IMR-90 (cell line): ENCODE measurements around the gene RPL12. TPM values are rescaled to one million over a fixed set of nuclear protein-coding genes. Genes with fewer than 3 reads are reported as not detected.

Experiments
- ATAC-seq: fragments of 200-7000 bp; cut with Tn5 transposase; 2 replicates; pipeline ENCODE4 v1.9.1; 2020; ENCODE audit warnings: low read depth, mild to moderate bottlenecking, moderate library complexity
- BruUV-seq: library from RNA; stranded (reverse); fragments of 400-500 nt; replicated peaks from 2 replicates; lab custom pipeline; 2021; lab: Mats Ljungman, UMichigan
- CTCF ChIA-PET: fragments of 300-600 bp; formaldehyde crosslinking; extraction: SDS; loops from one replicate; lab custom pipeline; 2021; ENCODE audit warnings: antibody characterized with exemption; lab: Yijun Ruan, JAX
- POLR2A ChIA-PET: fragments of 300-600 bp; sonication (Branson Sonifier 250); formaldehyde crosslinking; loops from one replicate; lab custom pipeline; 2022; ENCODE audit warnings: antibody characterized with exemption; ENCODE audit not compliant: unreplicated experiment; lab: Charles Lee
- DNase-seq: peaks from one replicate; pipeline ENCODE4 v3.0.0; 2013
- H2AFZ ChIP-seq: replicated peaks from 2 replicates; pipeline ENCODE3; 2013; ENCODE audit warnings: low read length, mild to moderate bottlenecking; ENCODE audit not compliant: poor library complexity
- H2AK5ac ChIP-seq: 2 replicates; pipeline ENCODE4 v1.6.1; 2013; ENCODE audit warnings: low read depth, low read length, inconsistent platforms
- H2AK9ac ChIP-seq: replicated peaks from 2 replicates; pipeline ENCODE3; 2013; ENCODE audit warnings: mild to moderate bottlenecking, low read depth, low read length, moderate library complexity; ENCODE audit not compliant: poor library complexity
- H2BK120ac ChIP-seq: 2 replicates; pipeline ENCODE4 v1.6.1; 2013; ENCODE audit warnings: low read depth, low read length, inconsistent platforms
- H2BK15ac ChIP-seq: 3 replicates; pipeline ENCODE4 v1.6.1; 2013; ENCODE audit warnings: low read depth, low read length, inconsistent platforms
- H2BK20ac ChIP-seq: 2 replicates; pipeline ENCODE4 v1.6.1; 2013; ENCODE audit warnings: low read depth, mild to moderate bottlenecking, inconsistent platforms, low read length, moderate library complexity
- H2BK5ac ChIP-seq: 2 replicates; pipeline ENCODE4 v1.6.1; 2013; ENCODE audit warnings: mild to moderate bottlenecking, low read depth, low read length, inconsistent platforms; ENCODE audit not compliant: poor library complexity, severe bottlenecking
- H3K14ac ChIP-seq: replicated peaks from 2 replicates; pipeline ENCODE4 v1.6.1; 2013; ENCODE audit warnings: low read depth, low read length, inconsistent platforms
- H3K18ac ChIP-seq: 2 replicates; pipeline ENCODE4 v1.6.1; 2013; ENCODE audit warnings: low read depth, low read length, control low read depth
- H3K23ac ChIP-seq: 2 replicates; pipeline ENCODE4 v1.6.1; 2013; ENCODE audit warnings: low read depth, low read length, inconsistent platforms
- H3K27ac ChIP-seq: 2 replicates; pipeline ENCODE4 v1.5.1; 2013; ENCODE audit warnings: mild to moderate bottlenecking, control low read depth, low read length; ENCODE audit not compliant: insufficient read depth
- H3K27me3 ChIP-seq: 2 replicates; pipeline ENCODE4 v1.6.1; 2013; ENCODE audit warnings: low read length; ENCODE audit not compliant: control insufficient read depth, insufficient read depth
- H3K36me3 ChIP-seq: 2 replicates; pipeline ENCODE4 v1.6.1; 2013; ENCODE audit warnings: low read length, mixed read lengths; ENCODE audit not compliant: control insufficient read depth, insufficient read depth
- H3K4ac ChIP-seq: 2 replicates; pipeline ENCODE4 v1.6.1; 2013; ENCODE audit warnings: low read depth, low read length, inconsistent platforms
- H3K4me1 ChIP-seq: 2 replicates; pipeline ENCODE4 v1.6.1; 2013; ENCODE audit warnings: low read length, mixed read lengths; ENCODE audit not compliant: control insufficient read depth, insufficient read depth
- H3K4me2 ChIP-seq: 2 replicates; pipeline ENCODE4 v1.6.1; 2013; ENCODE audit warnings: low read depth, mild to moderate bottlenecking, control low read depth, low read length, moderate library complexity
- H3K4me3 ChIP-seq: 2 replicates; pipeline ENCODE4 v1.5.1; 2013; ENCODE audit warnings: low read depth, mild to moderate bottlenecking, control low read depth, low read length, moderate library complexity; ENCODE audit not compliant: insufficient read depth
- H3K56ac ChIP-seq: 2 replicates; pipeline ENCODE4 v1.6.1; 2013; ENCODE audit warnings: low read length, inconsistent platforms; ENCODE audit not compliant: insufficient read depth; ENCODE audit errors: extremely low read depth
- H3K79me1 ChIP-seq, 2 experiments: 2 replicates each; pipeline ENCODE4 v1.6.1; 2013; ENCODE audit warnings: low read length in 2 of 2, inconsistent platforms in 1 of 2, low read depth in 1 of 2
- H3K9ac ChIP-seq: 2 replicates; pipeline ENCODE4 v1.6.1; 2013; ENCODE audit warnings: low read depth, low read length, control low read depth
- H3K9me1 ChIP-seq: 2 replicates; pipeline ENCODE4 v1.6.1; 2013; ENCODE audit warnings: low read length, inconsistent platforms; ENCODE audit not compliant: insufficient read depth
- H3K9me3 ChIP-seq: 2 replicates; pipeline ENCODE4 v1.6.1; 2013; ENCODE audit warnings: low read length; ENCODE audit not compliant: control insufficient read depth, insufficient read depth
- H4K20me1 ChIP-seq: 2 replicates; pipeline ENCODE4 v1.6.1; 2013; ENCODE audit warnings: low read length, inconsistent platforms; ENCODE audit not compliant: insufficient read depth
- H4K5ac ChIP-seq: 2 replicates; pipeline ENCODE4 v1.6.1; 2013; ENCODE audit warnings: mild to moderate bottlenecking, low read depth, low read length, control low read depth
- H4K8ac ChIP-seq, 2 experiments: 2 replicates each; pipeline ENCODE4 v1.6.1; 2013; ENCODE audit warnings: low read depth in 2 of 2, low read length in 2 of 2, control low read depth in 1 of 2, inconsistent platforms in 1 of 2
- H4K91ac ChIP-seq: 2 replicates; pipeline ENCODE4 v1.6.1; 2013; ENCODE audit warnings: low read depth, low read length, inconsistent platforms; ENCODE audit not compliant: insufficient read depth
- BHLHE40 ChIP-seq: fragments of 150-350 bp; IDR thresholded peaks from 2 replicates; pipeline ENCODE4 v1.6.1; 2016; ENCODE audit warnings: mild to moderate bottlenecking, low read depth, low read length
- MAZ ChIP-seq: IDR thresholded peaks from 2 replicates; pipeline ENCODE4 v1.6.1; 2012; ENCODE audit warnings: low read depth, mild to moderate bottlenecking, low read length, improper control_type of control experiment, moderate library complexity, borderline replicate concordance
- MXI1 ChIP-seq: IDR thresholded peaks from 2 replicates; pipeline ENCODE4 v1.6.1; 2012; ENCODE audit warnings: low read depth, mild to moderate bottlenecking, low read length, moderate library complexity, borderline replicate concordance
- POLR2A ChIP-seq: IDR thresholded peaks from 2 replicates; pipeline ENCODE4 v1.6.1; 2012; ENCODE audit warnings: mild to moderate bottlenecking, low read depth, low read length
- WGBS, 2 experiments: methylation state at CpG; one replicate each; pipeline versions ENCODE4 v1.1.5 to v1.1.7; 2013; ENCODE audit warnings: missing lambda C conversion rate in 2 of 2; ENCODE audit not compliant: insufficient read length in 1 of 2; ENCODE audit errors: extremely low coverage in 2 of 2; 5-methylcytosine and 5-hydroxymethylcytosine counted together
- dilution Hi-C: fragments of 300-500 bp; cut with HindIII; formaldehyde crosslinking; loops from one replicate; pipeline ENCODE4 v1.14.3; 2018; ENCODE audit warnings: low sequenced_read_pairs; ENCODE audit not compliant: unreplicated experiment
- in situ Hi-C: fragments of 300-500 bp; cut with MboI; formaldehyde crosslinking; loops from 3 replicates; pipeline ENCODE4 v1.14.3; 2019; ENCODE audit warnings: low sequenced_read_pairs, inconsistent platforms, mixed read lengths
- intact Hi-C: fragments of 100-400 bp; cut with micrococcal nuclease; formaldehyde crosslinking; loops from 2 replicates; pipeline ENCODE4 v1.10.0; 2022
- polyA plus RNA-seq, 3 experiments: library from polyadenylated mRNA; depleted of rRNA; stranded (reverse); fragments of >200 nt; gene quantifications; 2 replicates each; pipeline ENCODE4 v1.2.3, GENCODE V29; 2012; ENCODE audit warnings: low replicate concordance in 1 of 3
- total RNA-seq: library from RNA; depleted of rRNA; stranded (reverse); fragments of >200 nt; gene quantifications from 2 replicates; pipeline ENCODE4 v1.2.3, GENCODE V29; 2012
- TF ChIP-seq, protein P1 (sequence below): conservative IDR thresholded peaks from 2 replicates; pipeline ENCODE4 v1.5.1; 2012; ENCODE audit warnings: mild to moderate bottlenecking, low read depth, low read length, improper control_type of control experiment
- TF ChIP-seq, protein P2 (sequence below): fragments of 150-350 bp; IDR thresholded peaks from 2 replicates; pipeline ENCODE4 v1.6.1; 2017; ENCODE audit warnings: mild to moderate bottlenecking, antibody characterized with exemption, low read length, low read depth

RPL12 gene
- total and polyA plus RNA-seq, 2 of the 4 experiments (the other 2 are of a cell fraction), result 1,864 to 2,379 TPM

DNA sequence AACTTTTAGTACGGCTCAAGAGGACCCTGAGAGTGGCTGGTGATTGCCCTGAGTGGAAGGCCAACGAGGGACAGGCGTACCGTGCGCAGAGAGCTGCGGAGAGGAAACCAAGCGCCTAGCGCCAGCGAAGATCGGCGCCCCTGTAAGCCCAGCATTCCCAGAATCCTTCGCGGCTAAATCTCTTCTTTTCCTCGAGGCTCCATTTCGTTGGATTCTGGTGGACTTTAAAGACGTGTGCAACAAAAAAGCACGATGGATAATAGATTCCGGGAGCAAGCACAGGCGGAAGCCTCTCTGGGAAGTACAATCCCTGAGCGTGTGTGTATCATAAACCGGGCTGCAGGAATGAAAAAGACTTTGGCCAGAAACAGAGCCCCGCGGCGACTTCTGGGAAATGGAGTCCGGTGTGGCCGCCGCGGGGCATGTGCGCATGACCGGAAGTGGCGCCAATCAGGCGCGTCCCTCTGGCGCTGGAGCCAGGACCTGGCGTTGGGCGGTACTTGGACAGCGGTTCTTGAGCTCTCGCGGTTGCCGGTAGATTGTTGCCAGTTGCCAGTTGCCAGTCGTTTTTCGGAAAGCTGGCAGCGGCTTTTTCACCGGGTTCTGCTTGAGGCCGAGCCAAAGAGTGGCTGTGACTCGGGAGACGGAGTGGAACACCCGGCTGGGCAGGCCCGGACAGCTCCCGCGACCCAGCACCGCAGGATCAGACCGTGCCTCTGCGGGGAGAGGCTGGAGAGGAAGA is 27.1 kb downstream of the RPL12 start, which contains the start of gene ZNF79:
Gene ZNF79 (plus strand): TSS at position 449 of the 742 bp plus-strand sequence. CDS start 406 bp downstream, outside the sequence.
- Histone ChIP-seq H4K8ac (peak within 1 kb of the TSS; percentile 96 to 99), H2BK120ac (peak within 1 kb of the TSS; percentile 99), H3K18ac (peak within 1 kb of the TSS; percentile 88), H3K79me1 (peaks cover 33 to 60% of the 10 kb centered on the region in 2 experiments), H3K9me3 (no peaks in the 10 kb centered on the region), H2AFZ (peak within 1 kb of the TSS; percentile 96), H3K36me3 (peaks cover 4% of the 10 kb centered on the region), H2AK5ac (peak within 1 kb of the TSS; percentile 60; the same call in 1 of the 2 replicates), H3K4me1 (peaks cover 7% of the 10 kb centered on the region), H3K14ac (peak within 1 kb of the TSS; percentile 100), H3K4ac (peak within 1 kb of the TSS; percentile 100), H2AK9ac (peak within 1 kb of the TSS; percentile 96), H2BK20ac (peak within 1 kb of the TSS; percentile 96), H4K91ac (peak within 1 kb of the TSS; percentile 99), H3K9me1 (peaks cover 9% of the 10 kb centered on the region; the same call in 1 of the 2 replicates), H3K9ac (peak within 1 kb of the TSS; percentile 90), H3K27ac (peak within 1 kb of the TSS; percentile 87), H2BK5ac (peak within 1 kb of the TSS; percentile 91), H4K5ac (peak within 1 kb of the TSS; percentile 86), H3K23ac (peak within 1 kb of the TSS; percentile 100), H4K20me1 (peaks cover 13% of the 10 kb centered on the region; the same call in 1 of the 2 replicates), H3K4me2 (peak within 1 kb of the TSS; percentile 97), H3K56ac (peak within 1 kb of the TSS; percentile 100), H2BK15ac (peak within 1 kb of the TSS; percentile 98; the same call in 2 of the 3 replicates), H3K4me3 (peak within 1 kb of the TSS; percentile 69), H3K27me3 (no peaks in the 10 kb centered on the region)
- in situ Hi-C loops (no loop called here), intact Hi-C loops (loop anchor here (2.0 to 10.0 kb wide), 2 partner anchors 199 to 483 kb away; no protein-coding TSS in a partner anchor), dilution Hi-C loops (no loop called here)
- POLR2A ChIA-PET, result interaction anchor here (0.7 kb wide), 1 partner anchor 20 kb away, joined by 6 read pairs; no protein-coding TSS in a partner anchor
- no TSS peak for BruUV-seq
- CTCF ChIA-PET, result no interaction called here
- 0% methylated on average over 36 of the region's 54 CpGs; no CpG with 5 or more reads in 1 of the 2 experiments for WGBS, 2 experiments
- peak; percentile 88 for DNase-seq
- peak; percentile 92 for ATAC-seq
- TF ChIP-seq, protein P1, sequence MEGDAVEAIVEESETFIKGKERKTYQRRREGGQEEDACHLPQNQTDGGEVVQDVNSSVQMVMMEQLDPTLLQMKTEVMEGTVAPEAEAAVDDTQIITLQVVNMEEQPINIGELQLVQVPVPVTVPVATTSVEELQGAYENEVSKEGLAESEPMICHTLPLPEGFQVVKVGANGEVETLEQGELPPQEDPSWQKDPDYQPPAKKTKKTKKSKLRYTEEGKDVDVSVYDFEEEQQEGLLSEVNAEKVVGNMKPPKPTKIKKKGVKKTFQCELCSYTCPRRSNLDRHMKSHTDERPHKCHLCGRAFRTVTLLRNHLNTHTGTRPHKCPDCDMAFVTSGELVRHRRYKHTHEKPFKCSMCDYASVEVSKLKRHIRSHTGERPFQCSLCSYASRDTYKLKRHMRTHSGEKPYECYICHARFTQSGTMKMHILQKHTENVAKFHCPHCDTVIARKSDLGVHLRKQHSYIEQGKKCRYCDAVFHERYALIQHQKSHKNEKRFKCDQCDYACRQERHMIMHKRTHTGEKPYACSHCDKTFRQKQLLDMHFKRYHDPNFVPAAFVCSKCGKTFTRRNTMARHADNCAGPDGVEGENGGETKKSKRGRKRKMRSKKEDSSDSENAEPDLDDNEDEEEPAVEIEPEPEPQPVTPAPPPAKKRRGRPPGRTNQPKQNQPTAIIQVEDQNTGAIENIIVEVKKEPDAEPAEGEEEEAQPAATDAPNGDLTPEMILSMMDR, result no peak
- 0 out of 2 replicates have a peak, but pooled peaks have one; percentile 5 for TF ChIP-seq MAZ
- TF ChIP-seq BHLHE40, result no peak
- TF ChIP-seq, protein P2, sequence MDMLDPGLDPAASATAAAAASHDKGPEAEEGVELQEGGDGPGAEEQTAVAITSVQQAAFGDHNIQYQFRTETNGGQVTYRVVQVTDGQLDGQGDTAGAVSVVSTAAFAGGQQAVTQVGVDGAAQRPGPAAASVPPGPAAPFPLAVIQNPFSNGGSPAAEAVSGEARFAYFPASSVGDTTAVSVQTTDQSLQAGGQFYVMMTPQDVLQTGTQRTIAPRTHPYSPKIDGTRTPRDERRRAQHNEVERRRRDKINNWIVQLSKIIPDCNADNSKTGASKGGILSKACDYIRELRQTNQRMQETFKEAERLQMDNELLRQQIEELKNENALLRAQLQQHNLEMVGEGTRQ, result peak; percentile 53
- TF ChIP-seq MXI1, result peak; percentile 72; the same call in 1 of the 2 replicates
- TF ChIP-seq POLR2A, result peak; percentile 72
